ENCODE measurements around the gene RAI1. TPM values are rescaled to one million over a fixed set of nuclear protein-coding genes. Genes with fewer than 3 reads are reported as not detected.
A peak's percentile ranks its signal among the peaks of the same experiment; 100 is the strongest.

The RAI1 gene
- total RNA-seq, 1 donor from 2014 or later: 31.2 TPM

- DNase-seq (no peak), ATAC-seq (ENCODE audit: low read depth) (no peak)
- ChIA-PET CTCF (no interaction called here), POLR2A (interaction anchor here (1.0 kb wide), 1 partner anchor 13 kb away, joined by 3 read pairs; no protein-coding TSS in a partner anchor)
- Mint-ChIP-seq H3K4me3 (no peak overlapping the region), H3K9me3 (no peaks in the 10 kb centered on the region), H3K27ac (no peak overlapping the region), H3K4me1 (peaks cover 46% of the 10 kb centered on the region), H3K27me3 (no peaks in the 10 kb centered on the region), H3K36me3 (ENCODE audit: low read depth) (no peaks in the 10 kb centered on the region)
- TF ChIP-seq CTCF (IDR thresholded peaks at IDR 0.05): no peak
- intact Hi-C loops (cut with micrococcal nuclease): loop anchor here (5.0 kb wide), 1 partner anchor 526 kb away; the partner anchor contains the start of gene MIEF2
These were observed 55.2 kb downstream of the RAI1 start for GRCh38 chr17:17736205-17737183.

- Mint-ChIP-seq H3K4me3 (peak overlapping the region; percentile 11), H3K27ac (peak overlapping the region; percentile 56), H3K36me3 (ENCODE audit: low read depth) (no peaks in the 10 kb centered on the region), H3K9me3 (no peaks in the 10 kb centered on the region), H3K27me3 (no peaks in the 10 kb centered on the region), H3K4me1 (peaks cover 46% of the 10 kb centered on the region)
- POLR2A ChIA-PET: interaction anchor here (1.1 to 1.6 kb wide), 3 partner anchors 11 to 45 kb away, joined by 3 to 5 read pairs (median 4); no protein-coding TSS in a partner anchor
- no peak for DNase-seq
- TF ChIP-seq CTCF (IDR thresholded peaks at IDR 0.05): no peak
- intact Hi-C loops (cut with micrococcal nuclease): loop anchor here (5.0 kb wide), 1 partner anchor 524 kb away; the partner anchor contains the start of gene MIEF2
- CTCF ChIA-PET: interaction anchor here (1.1 kb wide), 1 partner anchor 56 kb away, joined by 3 read pairs; no protein-coding TSS in a partner anchor
- peak; percentile 80 for ATAC-seq (ENCODE audit: low read depth)
These were observed 57.0 kb downstream of the RAI1 start for GRCh38 chr17:17737961-17738894.

GRCh38 chr17:17738901-17739300, 57.6 kb downstream of the RAI1 start:
- H3K4me3 Mint-ChIP-seq: no peak overlapping the region
- ATAC-seq (ENCODE audit: low read depth) (no peak), DNase-seq (no peak)
- POLR2A ChIA-PET: interaction anchor here (1.1 to 1.6 kb wide), 2 partner anchors 11 to 45 kb away, joined by 3 to 5 read pairs; no protein-coding TSS in a partner anchor
- peaks cover 44% of the 10 kb centered on the region for H3K4me1 Mint-ChIP-seq
- intact Hi-C loops (cut with micrococcal nuclease): loop anchor here (5.0 kb wide), 1 partner anchor 523 kb away; the partner anchor contains the start of gene MIEF2
- H3K9me3 Mint-ChIP-seq: no peaks in the 10 kb centered on the region
- H3K27ac Mint-ChIP-seq: peak overlapping the region; percentile 75
- no peaks in the 10 kb centered on the region for H3K36me3 Mint-ChIP-seq (ENCODE audit: low read depth)
- no peak for TF ChIP-seq CTCF (IDR thresholded peaks at IDR 0.05)
- no peaks in the 10 kb centered on the region for H3K27me3 Mint-ChIP-seq
- CTCF ChIA-PET: interaction anchor here (1.1 kb wide), 1 partner anchor 57 kb away, joined by 3 read pairs; no protein-coding TSS in a partner anchor

- ChIA-PET POLR2A (interaction anchor here (1.6 kb wide), 1 partner anchor 10 kb away, joined by 5 read pairs; no protein-coding TSS in a partner anchor), CTCF (interaction anchor here (1.2 kb wide), 1 partner anchor 45 kb away, joined by 3 read pairs; no protein-coding TSS in a partner anchor)
- Mint-ChIP-seq H3K27ac (peak overlapping the region; percentile 75), H3K27me3 (no peaks in the 10 kb centered on the region), H3K4me1 (peaks cover 42% of the 10 kb centered on the region), H3K9me3 (no peaks in the 10 kb centered on the region), H3K36me3 (ENCODE audit: low read depth) (no peaks in the 10 kb centered on the region), H3K4me3 (no peak overlapping the region)
- DNase-seq (no peak), ATAC-seq (ENCODE audit: low read depth) (no peak)
- intact Hi-C loops (cut with micrococcal nuclease): loop anchor here (5.0 kb wide), 1 partner anchor 523 kb away; the partner anchor contains the start of gene MIEF2
- TF ChIP-seq CTCF (IDR thresholded peaks at IDR 0.05): no peak
These were observed 58.3 kb downstream of the RAI1 start for GRCh38 chr17:17739388-17740066.
